NT2/D1 (cell line): ENCODE results near the gene HOXC12.

ENCODE experiments used
- SUZ12 ChIP-seq: IDR thresholded peaks from 2 replicates; pipeline ENCODE4 v1.6.1; 2011; ENCODE audit not compliant: insufficient read length, insufficient read depth; ENCODE audit errors: extremely low read depth
- YY1 ChIP-seq: IDR thresholded peaks from 2 replicates; pipeline ENCODE4 v1.6.1; 2011; ENCODE audit not compliant: insufficient read length, insufficient read depth

DNA sequence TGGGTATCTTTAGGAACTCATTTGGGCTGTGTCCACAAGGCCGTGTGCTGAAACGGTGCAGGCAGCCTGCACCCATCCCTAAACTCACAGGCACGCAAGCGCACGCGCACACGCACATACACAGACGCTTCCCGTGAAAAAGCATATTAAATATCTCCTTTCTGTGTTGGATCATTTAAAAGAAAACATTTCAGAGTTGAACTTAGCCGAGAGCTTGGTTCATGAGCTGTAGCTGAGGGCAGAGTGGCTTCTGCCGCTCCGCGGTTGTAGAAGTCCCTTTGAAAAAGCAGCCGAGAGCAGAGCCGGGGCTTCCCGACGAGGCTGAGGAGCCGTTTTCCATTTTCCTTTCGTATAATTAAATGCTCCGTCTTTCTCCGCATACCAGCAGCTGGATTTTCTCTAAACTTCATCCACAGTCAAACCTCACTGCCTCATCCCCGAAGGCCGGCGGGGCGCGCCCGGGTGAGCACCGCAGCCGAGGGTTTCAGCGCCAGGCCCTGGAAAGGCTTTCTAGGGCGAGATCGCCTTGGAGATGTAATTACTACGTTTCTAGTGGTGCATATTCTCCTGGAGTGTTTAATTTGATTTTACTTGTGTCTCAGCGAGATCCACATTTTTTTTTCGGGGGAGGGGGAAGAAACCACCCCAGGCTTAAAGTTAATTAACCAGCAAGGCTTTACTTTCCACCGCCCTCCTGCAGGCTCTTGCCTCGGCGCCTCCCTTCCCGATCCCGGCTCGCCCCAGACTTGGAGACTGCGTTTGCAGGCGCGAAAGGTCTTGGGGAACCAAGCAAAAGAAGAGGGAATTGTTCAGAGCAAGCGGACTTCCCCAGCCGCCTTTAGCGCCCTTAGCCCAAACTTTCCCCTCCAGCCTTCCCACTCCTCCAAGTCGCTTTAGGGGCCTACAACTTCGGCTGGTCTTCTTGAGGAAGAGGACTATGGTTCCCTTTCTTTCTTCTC, 19.0 kb upstream of the HOXC12 start:
- no peak for TF ChIP-seq YY1
- no peak for TF ChIP-seq SUZ12
